ENCODE measurements around the gene OGFOD2.

- TF ChIP-seq ZFP30 (CRISPR knock-in tag; IDR thresholded peaks at IDR 0.05; ENCODE audit: borderline replicate concordance) (no peak), ZNF165 (CRISPR knock-in tag; IDR thresholded peaks at IDR 0.05; ENCODE audit: borderline replicate concordance) (no peak), EWSR1 (IDR thresholded peaks at IDR 0.05; ENCODE audit: borderline replicate concordance, low read depth, partially characterized antibody) (no peak), NFRKB (IDR thresholded peaks at IDR 0.05; ENCODE audit: low read depth) (no peak)
These were observed 19.2 kb downstream of the OGFOD2 start for GRCh38 chr12:122994140-122994675.

Data from K562 (cell line).